Esophagus muscularis mucosa (tissue), 4 donors: ENCODE results near the gene GFAP.

Source experiments
- CTCF ChIP-seq, 3 experiments: fragments of 200-600 bp in 2 of 3; fragments of 450-650 bp in 1 of 3; sonication (generic) in 2 of 3; IDR thresholded peaks; one replicate each; pipeline ENCODE4 v1.5.1; 2017 to 2019; ENCODE audit warnings: antibody characterized with exemption in 3 of 3, mild to moderate bottlenecking in 2 of 3, moderate library complexity in 1 of 3
- EP300 ChIP-seq: sonication (generic); formaldehyde crosslinking; IDR thresholded peaks from one replicate; pipeline ENCODE4 v1.6.1; 2017; ENCODE audit warnings: antibody characterized with exemption
- POLR2A ChIP-seq: fragments of 450-650 bp; IDR thresholded peaks from one replicate; pipeline ENCODE4 v1.6.1; 2017; ENCODE audit warnings: antibody characterized with exemption, moderate library complexity, mild to moderate bottlenecking, low read depth

- TF ChIP-seq CTCF (IDR thresholded peaks at IDR 0.05) (no peak), POLR2A (no peak), EP300 (no peak)
These were observed 1.2 kb downstream of the GFAP start for GRCh38 chr17:44914148-44914547.
